Posterior cingulate gyrus (tissue), 11 donors: ENCODE data around the gene DGCR2.
"Not testable (repeated sequence)": the region's sequence is repeated elsewhere in the genome, so short reads cannot be mapped to it uniquely, and the experiment has no call there.

ENCODE experiments used
- DNase-seq, 10 donors: peaks; one replicate each; pipeline versions ENCODE4 v3.0.0 to v3.0.0-alpha.2; 2020 to 2021; ENCODE audit warnings: mixed read lengths in 3 of 10
- intact Hi-C: fragments of 100-400 bp; cut with DNase I; formaldehyde crosslinking; loops from one replicate; pipeline ENCODE4 v1.15.1; 2023

DGCR2 gene

DNA sequence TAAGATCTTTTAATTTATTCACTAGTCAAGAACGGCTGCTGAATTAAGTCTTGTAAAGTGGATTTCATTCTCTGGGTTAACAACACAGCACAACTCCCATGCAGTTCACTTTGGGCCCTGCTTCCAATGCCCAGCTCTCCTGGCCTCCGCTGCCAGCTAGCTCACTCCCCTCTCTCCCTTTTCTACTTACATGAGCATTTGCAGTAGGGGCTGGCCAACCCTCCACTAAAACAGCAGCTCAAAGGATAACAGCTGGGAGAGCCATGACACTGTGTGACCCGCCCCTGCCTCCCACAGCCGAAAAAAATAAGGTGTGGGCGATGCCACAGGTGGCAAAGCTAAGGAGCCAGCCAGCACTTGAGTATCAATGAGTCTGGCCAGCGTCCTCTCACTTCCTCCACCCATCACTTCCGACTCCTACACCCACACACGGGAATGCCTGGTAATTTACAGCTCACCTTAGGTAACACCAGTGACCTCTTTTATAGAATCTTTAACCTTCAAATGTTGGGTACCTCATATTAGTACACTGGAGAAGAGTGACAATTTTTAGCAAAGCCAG, 56.8 kb downstream of the DGCR2 start:
- intact Hi-C loops = no loop called here
- peak in 1 of 10 donors; percentile 23 for DNase-seq

DNA sequence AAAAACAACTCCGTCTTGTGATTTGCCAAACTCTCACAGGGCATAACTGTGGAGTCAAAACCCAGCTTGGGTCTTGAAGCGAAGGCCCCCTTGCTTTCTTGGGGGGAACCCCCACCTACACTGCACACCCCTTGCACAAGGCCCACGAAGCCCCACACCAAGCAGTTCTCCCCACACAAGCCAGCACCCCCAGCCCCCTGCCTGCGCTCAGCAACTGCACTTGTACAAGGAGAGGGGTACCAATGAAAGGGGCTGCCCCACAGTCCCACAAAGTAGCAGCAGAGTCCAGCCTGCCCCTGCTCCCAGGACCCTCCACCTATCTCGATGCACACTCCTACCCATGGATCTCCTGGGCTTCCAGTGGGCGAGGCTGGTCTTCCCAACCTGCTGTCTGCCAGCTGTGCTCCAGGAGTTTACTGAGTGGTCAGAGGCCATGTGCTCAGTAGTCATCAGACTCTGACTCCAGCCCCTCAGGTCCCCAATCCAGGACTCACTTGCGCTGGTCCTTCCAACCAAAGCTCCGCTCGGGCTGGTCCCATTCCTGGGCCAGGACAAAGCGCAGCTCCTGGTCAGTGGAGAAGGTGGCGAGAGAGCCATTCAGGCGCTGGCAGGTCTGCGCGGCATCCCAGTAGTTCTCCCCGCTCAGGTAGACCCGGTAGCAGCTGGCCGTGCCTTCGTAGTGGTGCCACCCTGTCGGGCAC, 57.7 kb downstream of the DGCR2 start:
- intact Hi-C loops = no loop called here
- peak in 2 of 10 donors; percentile 50 to 78 for DNase-seq

- intact Hi-C loops = no loop called here
- DNase-seq = peak in 3 of 10 donors; percentile 63 to 74 (median 74)
Measured at GRCh38 chr22:19063581-19064353, 58.4 kb downstream of the DGCR2 start.

GRCh38 chr22:19062943-19063308, 59.3 kb downstream of the DGCR2 start:
- intact Hi-C loops = no loop called here
- DNase-seq = peak in 2 of 10 donors; percentile 7 to 69

DNA sequence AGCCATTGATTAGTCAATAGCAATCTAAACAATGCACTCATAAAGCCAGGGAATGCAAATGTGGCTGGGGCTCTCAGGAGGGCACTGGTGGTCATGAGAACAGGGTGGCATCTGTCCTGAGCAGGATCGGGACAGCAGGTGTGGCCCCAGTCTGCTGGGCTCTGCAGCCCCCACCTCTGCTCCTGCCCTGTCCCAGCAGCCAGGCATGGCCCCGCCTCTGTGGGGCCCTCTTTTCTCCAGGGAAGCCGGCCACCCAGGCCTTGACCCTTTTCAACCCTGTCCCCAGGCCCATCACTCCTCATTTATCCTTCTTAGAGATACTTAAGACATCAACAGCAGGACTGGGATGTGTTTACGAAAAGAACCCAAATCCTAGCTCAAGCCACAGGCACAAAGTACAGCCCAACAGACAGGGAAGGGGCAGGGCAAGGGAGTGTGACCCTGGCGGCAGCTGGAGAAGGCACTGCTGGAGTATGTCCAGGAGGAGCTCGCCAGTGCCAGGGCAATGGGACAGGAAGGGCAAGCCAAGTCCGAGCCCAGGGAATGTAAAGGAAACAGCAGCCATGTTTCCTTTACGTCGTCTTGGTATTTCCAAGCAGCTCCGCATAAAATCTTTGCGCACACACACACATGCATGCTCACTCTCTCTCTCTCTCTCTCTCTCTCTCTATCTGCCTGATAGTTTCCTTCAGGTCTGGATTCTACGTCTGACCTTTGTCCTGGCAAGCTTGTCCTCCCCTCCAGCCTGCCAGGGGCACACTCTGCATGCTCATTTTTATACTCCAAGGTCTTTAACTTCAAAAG, 59.9 kb downstream of the DGCR2 start:
- peak in 3 of 10 donors; percentile 16 to 69 (median 55) for DNase-seq
- intact Hi-C loops = no loop called here

DNA sequence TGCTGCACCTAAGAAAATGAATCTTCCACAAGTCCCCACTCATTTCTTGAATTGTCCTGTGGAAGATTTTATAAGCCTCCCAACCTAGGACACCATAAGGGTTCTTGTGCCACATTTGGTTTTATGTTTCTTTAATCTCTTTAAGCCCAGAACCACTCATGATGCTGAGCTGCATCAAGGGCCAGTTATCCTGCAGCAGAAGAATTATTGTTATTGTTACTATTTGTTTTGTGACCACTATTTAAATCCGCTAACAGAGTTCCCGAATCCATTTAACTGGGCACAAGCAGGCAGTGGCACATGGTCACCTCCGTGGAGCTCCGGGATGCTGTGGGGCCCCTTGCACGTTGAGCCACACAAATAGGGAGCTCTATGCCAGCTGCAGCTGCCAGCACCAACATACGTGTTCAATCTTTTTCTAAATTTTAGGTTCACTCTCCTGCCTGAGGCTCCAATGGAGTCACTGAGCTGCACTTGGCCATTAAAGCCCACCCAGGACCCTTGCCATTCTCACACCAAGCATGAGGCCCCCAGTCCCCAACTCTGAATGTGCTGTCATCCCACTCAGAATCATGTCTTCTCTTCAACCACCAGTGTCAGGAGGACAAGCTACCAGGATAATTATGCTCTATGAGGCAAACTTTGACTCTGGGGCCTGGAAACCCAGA, 60.6 kb downstream of the DGCR2 start:
- peak in 2 of 10 donors; percentile 32 to 43 for DNase-seq
- intact Hi-C loops = no loop called here

GRCh38 chr22:19060356-19061009, 61.7 kb downstream of the DGCR2 start:
- intact Hi-C loops = no loop called here

GRCh38 chr22:19059481-19060278, 62.5 kb downstream of the DGCR2 start:
- intact Hi-C loops = no loop called here
- DNase-seq = peak in 4 of 10 donors; percentile 5 to 79 (median 62)

More at GRCh38 chr22:19060356-19061009, 61.7 kb downstream of the DGCR2 start:
- DNase-seq = peak in 3 of 10 donors; percentile 76 to 85 (median 84)

DNA sequence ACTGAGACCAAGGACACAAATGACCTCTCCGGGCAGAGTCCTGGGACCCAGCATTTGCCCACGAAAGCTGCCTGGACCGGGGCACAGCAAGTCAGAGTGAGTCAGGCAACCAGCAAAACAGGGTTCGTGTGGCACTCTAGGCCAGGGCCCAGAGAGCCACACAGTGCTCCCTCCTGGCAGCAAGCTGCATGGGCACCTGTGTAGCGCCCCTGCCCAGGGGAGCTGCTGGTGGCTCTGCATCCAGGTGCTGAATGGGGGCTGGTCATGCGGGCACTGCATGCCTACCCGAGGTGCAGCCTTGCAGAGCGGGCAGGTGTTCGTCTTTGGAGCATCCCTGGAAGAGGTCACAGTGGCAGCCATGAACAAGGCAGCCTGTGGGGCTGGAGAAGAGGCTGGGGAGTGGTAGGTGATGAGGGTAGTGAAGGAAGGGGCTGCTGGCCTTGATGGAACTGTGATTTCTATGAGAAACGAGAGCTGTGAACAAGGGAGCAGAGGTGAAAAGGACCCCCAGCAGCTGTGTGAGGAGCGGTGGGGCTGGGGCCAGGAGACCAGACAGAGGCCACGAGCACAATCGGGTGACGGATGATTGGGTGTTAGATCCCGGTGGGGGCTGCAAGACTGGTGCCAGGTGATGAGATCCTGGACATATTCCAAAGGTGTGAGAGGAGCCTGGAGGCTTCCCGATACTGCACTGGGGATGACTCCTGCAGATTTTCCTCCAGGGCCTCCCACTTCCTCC, 63.3 kb downstream of the DGCR2 start:
- intact Hi-C loops = no loop called here
- peak in 4 of 10 donors; percentile 10 to 61 (median 48) for DNase-seq

DNA sequence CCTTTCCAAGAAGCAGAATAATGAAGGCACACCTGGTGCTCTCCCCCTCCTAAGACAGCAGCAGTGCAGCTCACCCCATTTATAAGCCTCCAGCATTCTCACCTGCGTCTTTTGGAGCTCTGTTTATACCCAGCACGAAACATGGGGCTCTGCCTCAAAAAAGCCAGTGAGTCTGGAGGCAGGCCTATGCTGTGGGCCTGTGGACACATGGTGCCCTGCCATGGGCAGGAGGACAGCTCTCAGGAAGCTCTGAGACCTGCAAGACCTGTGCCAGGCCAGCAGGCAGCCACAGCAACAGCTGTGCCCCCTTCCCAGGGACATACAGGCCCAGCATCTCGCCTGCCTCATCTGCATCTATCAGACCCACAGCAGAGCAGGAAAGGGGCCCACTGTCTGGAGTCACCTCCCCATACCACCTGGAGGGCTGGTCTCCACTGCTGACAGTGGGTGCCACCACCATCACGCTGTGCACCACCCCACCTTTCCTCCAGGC, 64.2 kb downstream of the DGCR2 start:
- peak in 4 of 10 donors; percentile 6 to 59 (median 34) for DNase-seq
- intact Hi-C loops = no loop called here

GRCh38 chr22:19057539-19057938, 64.7 kb downstream of the DGCR2 start:
- DNase-seq = peak in 4 of 10 donors; percentile 14 to 89 (median 84)

DNA sequence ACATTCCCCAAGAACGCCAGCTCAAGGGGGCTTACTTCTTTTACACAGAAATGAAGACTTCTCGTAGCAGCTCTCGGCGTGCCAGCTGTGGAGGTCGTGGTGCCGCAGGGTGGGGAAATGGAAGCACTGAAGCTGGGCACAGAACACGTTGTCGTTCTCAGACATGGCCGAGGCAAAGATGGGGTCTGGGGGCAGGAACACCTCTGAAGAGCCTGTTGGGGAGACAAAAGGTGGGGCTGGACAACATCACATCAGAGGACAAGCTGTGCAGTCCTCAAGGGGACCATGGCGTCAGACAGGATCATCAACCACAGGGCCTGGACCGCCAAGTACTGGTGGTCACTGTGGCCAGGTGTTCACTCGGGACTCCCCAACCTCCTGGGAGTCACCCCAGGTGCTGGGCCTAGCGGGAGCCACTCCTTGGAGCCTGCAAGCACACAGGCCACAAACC, 65.2 kb downstream of the DGCR2 start:
- intact Hi-C loops = no loop called here
- DNase-seq = peak in 4 of 10 donors; percentile 7 to 75 (median 61)

More at GRCh38 chr22:19057539-19057938, 64.7 kb downstream of the DGCR2 start:
- intact Hi-C loops = no loop called here

- intact Hi-C loops = no loop called here
Measured at GRCh38 chr22:19055801-19056200, 66.4 kb downstream of the DGCR2 start.

GRCh38 chr22:19052941-19053541, 69.2 kb downstream of the DGCR2 start:
- DNase-seq = peak in 1 of 10 donors; percentile 13
- intact Hi-C loops = no loop called here

More at GRCh38 chr22:19055801-19056200, 66.4 kb downstream of the DGCR2 start:
- DNase-seq = peak in 3 of 10 donors; percentile 37 to 68 (median 43)

DNA sequence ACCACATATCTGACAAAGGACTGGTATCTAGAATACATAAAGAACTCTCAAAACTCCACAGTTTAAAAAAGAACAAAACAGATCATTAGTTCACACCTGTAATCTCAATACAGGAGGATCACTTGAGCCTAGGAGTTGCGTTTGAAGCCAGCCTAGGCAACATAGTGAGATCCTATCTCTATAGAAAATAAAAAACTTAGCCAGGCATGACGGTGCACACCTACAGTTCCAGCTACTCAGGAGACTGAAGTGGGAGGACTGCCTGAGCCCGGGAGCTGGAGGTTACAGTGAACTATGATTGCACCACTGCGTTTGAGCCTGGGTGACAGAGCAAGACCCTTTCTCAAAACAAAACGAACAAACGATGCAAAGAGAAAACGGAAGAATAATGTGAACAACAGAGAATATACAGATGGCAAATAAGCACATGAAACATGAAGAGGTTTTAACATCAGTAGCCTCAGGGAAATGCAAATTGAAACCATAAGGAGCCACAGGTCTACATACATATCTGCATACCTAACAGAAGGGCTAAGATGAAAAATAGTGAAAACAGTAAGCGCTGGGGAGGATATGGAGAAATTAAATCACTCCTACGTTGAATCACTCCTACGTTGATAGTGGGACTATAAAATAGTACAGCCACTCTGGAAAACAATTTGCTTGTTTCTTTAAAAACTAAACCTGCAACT, 70.7 kb downstream of the DGCR2 start:
- intact Hi-C loops = no loop called here
- DNase-seq = peak in 2 of 10 donors; percentile 44 to 62

DNA sequence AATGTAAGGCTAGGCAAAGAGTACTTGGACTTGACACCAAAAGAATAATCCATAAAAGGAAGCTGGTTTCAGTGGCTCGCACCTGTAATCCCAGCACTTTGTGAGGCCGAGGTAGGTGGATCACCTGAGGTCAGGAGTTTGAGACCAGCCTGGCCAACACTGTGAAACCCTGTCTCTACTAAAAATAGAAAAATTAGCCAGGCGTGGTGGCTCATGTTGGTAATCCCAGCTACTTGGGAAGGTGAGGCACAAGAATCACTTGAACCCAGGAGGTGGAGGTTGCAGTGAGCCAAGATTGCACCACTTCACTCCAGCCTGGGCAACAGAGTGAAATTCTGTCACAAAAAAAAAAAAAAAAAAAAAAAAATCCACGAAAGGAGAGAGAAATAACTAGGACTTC, 71.4 kb downstream of the DGCR2 start:
- peak in 2 of 10 donors; percentile 3 to 45 for DNase-seq
- intact Hi-C loops = not testable (repeated sequence)
